Central memory CD4-positive, alpha-beta T cell (primary cell): Measurements from ENCODE around the gene CENPP.

Experiments
- DNase-seq: peaks from one replicate; pipeline ENCODE4 v3.0.0; 2022

CENPP gene

DNA sequence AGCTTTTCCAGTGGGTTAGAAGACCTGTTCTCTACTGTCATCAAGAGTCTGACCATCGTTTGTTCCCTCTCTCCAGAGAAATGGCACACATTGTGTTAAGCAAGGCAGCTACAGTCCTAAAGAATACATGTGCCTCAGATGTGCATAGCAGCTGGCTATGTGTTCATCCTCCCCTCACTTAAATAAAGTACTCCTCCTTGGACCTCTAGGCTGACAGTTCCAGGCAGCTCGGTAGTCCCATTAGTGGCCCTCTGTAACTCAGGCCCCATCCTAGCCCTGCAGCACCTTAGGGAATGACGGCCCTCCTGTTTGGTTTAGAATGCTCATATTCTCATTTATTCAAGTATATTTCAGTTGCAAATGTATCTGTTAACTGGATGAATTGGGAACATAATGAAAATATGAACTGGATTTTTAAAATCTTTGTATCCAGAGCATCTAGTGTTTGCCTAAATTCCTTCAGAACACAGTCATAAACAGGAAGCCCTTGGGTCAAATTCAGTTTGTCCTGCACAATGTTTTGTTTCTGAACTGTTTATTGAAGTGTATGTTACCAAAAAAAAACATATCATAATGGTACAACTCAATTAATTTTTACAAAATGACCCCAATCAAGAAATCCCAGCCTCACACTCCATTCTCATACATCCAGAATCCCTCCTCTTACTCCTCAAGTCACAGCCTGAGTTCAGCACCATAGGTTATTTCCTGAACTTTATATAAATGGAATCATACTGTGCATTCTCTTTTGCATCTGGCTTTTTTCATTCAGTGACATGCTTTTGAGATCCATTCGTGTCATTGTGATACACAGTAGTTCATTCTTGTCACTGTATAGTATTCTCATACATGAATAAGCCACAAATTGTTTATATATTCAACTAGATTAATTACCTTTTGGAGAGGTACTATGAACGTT, 158.1 kb downstream of the CENPP start:
- DNase-seq = no peak

DNA sequence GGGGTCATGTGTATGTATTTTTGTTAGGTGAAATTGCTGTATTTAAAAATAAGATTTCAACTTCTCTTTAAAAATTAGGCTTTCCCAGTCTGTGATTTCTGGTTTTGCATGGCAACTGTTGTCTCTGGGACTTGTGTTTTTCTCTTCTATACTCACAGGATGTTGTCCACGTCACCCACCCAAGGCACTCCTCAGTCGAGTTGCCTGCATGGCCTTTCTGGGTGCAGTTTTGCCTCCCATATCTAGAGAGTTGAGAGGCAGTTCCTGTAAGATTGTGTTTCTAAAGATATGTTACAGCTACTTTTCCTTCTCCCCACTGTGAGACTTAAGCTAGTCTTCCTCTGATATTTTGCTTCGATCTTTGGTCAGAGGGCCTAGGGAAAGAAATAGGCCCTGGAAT, 158.8 kb downstream of the CENPP start:
- no peak for DNase-seq

DNA sequence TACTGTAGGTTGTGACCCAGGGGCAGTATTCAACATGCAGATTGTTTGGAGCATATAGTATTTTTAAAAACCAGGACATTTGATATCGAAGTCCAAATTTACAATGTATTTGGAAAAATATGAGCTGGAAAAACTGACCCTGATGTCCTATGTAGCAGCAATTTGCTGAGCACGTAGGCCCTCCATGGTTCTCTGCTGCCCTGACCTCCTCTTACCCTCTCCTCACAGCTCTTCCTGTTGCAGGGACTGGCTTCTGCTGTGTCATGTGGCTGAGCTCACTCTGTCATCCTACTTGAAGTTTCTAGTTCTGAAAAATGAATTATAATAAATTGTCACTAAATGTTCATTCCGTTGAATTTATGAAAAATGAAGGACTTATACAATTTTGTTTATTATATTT, 160.6 kb downstream of the CENPP start:
- no peak for DNase-seq

DNA sequence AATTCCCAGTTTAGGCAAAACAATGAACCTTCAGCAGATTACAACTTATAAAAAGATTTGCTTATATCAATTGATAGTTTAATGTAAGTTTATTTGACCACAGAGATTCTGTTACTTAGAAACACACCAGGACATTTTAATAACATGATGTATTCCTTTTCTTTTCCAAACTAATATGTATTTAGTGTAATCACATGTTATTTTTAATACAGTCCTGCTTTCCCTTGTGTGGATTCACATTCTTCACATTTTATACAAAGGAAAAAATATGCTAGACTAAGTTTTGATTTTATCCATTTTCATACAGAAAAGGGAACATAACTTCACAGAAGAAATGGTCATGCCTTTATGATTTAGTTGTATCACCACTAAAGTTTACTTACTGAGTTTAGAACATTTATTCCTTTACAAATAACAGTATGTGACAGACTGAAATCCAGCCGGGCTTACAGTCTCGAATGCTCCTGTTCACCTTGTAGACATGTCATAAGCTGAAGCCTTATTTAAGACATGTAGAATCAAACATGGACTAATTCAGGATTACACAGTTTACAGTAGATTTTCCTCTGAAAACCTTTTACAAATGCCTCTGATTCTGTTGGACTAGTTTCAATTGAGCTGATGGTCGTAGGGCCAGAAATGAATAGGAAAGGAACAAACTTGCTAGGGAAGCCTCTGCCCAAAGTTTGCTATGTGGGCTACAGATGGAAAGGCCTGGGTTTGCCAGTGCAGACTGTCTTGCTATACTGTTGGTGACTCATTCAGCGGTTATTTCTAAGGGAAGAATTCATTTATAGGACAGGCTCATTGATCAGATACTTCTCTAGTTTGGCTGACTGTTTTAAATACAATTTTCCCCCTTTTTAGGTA, 163.2 kb downstream of the CENPP start:
- DNase-seq = no peak

DNA sequence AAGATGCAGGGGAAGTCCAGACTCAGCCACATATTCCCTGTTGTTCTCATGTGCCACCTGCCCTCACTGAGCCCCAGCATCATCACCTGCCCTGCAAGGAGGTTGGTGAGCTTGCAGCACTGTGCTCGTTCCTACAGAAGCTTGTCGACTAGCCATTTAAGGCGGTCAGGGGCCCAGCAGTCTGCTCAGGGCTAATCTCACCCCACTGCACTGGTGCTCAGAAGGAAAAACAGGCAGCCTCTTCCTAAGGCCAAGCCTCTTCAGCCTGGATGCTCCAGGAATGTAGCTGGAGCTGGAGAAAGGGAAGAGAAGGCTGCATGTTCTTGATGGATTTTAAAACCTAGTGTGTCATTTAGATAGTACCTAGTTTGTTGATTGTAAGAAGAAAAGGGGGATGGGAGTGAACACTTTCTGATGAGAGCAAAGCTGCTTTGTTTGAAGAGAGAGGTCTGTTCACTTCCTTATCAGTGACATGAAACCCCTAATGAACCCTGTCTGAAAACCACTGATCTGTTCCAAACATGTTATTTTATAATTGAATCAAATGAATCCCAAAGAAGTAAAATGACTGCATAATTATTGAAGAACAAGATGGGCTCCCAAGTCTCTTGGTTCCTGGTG, 167.1 kb downstream of the CENPP start:
- no peak for DNase-seq

DNA sequence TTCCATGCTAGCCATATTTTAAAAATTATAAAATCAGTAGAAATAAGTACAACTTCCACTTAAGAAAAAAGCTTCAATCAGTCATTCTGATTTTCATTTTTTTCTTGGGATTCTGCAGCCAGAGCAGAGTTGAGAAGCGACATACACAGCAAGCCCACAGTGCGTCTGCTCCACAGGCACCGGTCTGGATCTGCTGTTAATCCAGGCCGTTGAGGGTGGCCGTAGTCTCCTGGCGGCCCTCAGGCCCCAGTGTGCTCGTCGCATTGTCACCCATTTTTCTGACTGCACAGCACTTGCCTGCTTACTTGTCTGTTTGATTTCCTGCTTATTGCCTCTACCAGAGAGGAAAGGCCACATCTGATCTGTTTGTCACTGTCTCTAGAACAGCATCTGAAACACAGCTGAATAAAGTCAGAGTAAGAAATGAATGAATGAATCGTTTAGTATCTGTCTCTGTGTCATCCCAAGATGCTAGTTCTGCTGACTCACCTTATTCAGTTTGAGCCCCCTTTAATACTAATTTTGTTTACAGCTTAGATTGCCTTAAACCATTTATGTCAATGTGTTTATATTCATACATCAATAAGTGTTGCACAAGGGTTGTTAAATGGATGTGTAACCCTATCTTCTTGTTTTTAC, 168.1 kb downstream of the CENPP start:
- DNase-seq = no peak

DNA sequence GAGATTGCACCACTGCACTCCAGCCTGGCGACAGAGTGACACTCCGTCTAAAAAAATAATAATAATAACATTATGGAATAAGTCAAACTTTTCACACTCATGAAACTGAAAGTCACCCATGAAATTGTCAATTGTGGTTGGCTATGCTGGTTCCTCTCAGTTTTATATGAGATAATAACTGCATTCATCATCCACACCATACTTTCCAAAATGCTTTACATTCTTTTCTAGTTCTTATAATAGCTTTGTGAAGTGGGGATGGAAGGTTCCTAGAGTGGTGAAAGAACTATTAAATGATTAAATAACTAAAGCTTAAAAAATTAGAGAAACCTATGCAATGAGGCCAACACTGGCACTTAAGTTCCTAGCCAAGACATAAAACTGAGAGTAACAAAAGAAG, 169.1 kb downstream of the CENPP start:
- DNase-seq = no peak

DNA sequence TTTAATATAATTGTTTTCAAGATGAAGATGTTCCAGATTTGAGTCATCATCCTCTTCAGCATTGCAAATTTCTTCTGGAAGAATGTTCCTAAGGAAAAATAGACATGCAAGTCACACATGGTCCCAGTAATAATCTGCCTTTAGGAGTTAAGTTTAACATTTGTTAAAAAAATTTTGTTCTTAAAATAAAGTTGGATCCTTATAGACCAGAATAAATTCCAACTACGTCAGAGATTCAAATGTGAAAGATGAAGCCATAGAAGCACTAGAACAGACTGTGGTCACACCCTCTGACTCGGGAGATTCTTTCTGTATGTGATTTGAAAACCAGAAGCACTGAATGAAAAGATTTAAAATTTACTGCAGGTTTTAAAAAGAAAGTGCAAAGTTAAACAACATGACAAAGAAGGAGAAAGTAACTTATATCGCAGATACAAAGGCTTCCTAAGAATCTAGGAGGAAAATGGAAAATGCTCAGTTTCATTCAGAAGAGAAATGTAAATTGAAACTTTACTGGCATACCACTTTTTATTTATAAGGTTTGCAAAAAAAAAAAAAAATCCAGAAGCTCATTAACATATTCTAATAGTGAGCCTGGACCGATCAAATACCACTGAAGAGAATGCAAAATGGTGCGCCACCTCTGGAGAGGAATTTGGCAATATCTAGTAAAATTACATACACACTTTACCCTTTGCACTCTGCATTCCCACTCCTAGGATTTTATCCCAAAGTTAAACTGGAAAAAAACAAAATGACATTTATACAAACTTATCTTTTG, 170.8 kb downstream of the CENPP start:
- DNase-seq = no peak

DNA sequence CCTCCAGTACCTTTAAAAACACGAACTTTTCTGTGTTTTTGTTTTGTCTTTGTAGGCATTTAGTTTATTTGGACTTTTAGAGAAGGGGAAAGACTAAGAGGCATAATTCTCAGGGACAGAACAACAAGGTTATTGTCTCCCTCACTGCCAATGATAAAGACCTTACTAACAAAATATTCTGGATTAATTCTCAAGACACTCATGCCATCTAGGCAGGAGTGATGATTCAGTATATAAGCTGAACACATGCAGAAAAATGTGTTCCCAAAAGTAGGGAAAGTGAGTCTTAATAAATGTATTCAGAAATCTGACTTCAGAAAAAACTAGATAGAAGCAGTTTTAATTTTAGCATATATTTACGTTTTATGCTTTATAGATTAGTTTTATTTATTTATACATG, 173.9 kb downstream of the CENPP start:
- DNase-seq = no peak

DNA sequence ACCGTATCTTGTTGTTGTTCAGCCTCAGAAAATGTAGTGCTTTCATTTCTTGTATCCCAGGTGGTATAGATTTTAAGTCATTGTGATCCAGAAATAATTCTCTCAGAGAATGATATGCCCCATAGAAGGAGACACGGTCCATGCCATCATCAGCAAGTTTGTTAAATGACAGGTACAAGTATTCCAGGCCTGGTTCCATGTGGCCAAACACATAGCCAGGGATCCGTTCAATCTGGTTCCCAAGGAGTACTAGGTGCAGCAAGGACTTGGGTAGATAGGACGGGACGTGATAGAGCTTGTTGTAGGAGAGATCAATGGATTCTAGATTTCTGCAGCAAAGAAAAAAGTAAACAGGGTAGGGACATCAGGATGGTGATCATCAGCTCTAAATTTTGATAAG, 175.0 kb downstream of the CENPP start:
- DNase-seq = no peak

DNA sequence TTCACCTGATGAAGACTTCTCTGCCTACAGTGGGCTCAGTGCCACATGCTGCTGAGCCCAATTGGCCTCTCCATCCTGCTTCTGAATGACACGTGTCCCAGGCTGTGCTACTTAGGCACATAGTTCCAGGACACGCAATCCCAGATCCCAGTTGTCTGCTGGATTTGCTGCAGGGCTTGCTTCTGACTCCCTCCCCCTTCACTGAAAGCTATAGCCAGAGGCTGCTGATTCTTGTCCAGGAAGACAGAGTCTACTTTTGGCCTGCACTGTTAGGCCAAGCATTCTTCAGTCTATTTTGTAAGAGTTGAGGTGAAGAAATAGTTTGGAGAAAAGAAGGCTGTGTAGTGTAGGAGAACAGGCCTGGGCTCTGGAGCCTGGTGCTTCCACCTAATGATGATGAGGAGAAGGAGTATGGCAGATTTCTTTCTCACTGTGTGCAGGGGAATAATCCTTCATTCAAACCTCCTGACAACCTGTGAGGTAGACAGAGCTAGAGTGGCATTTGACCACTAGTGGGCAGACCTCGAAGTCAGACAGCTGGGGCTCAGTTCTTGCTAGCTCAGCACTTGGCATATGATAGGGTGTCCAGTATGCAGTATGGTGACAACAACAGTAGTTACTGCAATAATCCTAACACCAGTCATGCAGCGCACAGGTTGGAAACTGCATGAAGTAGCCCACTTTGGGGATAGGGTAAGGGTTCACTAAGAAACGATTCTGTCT, 176.1 kb downstream of the CENPP start:
- no peak for DNase-seq

DNA sequence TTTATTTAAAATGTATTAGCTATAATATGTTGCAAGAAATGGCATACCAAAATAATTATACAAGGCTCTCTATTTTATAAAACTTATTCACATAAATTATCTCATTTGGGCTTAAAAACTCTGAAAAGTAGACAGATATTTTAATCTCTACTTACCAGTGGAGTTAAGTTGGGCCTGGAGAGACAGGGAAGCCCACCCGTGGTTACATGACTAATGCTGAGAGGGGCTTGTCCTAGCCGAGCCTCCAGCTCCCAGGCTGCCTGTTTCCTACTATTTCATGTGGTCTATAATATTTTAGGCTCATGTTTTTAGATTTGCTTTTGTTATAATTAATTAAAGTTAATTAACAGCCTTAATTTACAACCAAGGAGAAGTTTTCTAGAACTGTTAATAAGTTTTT, 177.4 kb downstream of the CENPP start:
- DNase-seq = no peak

DNA sequence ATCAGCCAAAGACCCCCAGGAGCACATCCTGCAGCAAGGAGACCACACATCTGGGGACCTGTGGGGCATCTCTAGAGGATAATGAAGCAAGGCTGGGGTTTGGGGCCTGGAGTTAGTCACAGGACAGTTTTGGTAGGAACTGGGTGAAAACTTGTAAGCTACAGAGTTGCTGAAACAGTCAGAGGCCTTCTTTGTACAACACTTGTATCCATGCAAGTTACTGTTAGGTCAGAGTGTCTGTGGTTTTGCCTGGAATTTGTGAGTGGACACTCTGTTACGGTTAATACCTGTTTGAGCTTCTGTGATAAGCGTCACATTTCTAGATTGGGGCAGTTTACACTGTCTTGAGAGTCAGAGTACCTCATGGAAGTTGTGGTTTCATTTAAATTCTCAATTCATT, 179.1 kb downstream of the CENPP start:
- no peak for DNase-seq

DNA sequence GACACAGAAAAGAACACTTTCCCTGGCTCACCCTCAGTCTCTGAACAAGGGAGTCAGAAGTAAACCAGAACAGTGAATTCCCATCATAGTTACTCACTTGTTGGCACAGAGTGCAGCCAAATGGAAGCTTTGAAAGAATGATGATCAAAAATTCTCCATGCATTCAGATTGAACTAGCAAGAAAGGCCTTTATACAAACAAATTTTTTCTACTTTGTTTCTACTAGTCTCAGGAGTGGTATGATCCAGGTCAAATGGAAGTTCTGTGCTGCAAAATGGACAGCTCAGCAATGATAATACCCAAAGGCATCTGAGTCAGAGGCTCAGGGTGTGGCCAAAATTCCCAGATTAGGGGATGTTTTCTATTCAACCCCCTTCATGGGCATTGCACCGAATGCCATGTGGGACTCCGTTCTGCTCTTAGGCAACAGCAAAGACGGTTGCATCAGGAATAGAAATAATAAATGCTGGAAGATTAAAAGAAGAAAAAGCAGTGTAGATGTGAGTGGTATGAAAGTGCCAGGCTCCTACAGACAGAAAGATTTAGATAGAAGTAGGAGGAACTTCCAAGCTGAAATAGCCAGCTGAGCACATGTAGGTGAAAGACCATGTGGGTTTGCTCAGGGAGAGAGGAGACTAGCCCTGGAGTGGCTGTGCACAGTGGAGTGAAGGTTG, 180.6 kb downstream of the CENPP start:
- no peak for DNase-seq

DNA sequence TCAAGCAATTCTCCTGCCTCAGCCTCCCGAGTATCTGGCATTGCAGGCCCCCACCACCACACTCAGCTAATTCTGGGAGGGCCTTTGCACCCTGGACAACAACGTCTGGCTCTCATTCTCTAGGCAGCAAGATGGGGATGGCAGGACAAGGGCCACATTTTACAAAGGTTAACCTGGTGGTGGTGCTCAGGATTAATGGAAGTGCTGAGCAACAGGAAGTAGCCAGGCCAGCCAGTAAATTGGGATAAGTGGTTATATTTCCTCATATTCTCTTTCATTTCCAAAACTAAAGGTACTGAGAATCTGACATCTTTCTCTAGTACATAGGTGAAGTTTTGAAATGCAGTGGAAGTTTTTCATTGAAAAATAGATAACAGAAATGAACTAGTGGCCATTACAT, 181.3 kb downstream of the CENPP start:
- DNase-seq = no peak

DNA sequence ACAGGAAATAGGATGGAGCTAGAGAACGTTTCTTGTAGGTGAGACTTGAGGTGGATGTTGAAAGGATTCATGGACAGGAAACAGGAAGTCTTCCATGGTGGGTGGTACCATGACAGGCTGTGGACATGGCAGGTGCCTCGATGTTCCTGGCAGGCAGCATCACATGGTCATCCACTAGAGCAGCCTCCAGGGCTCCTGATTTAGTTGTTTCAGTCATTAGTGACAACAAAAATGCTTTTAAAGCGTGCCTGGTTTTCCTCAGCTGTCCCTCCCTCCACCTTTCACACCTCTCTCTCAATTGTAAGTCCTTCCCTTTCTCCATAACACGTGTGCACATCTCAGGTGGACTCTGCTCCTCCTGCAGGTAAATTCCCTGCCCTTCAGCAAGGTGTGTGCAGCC, 181.7 kb downstream of the CENPP start:
- DNase-seq = no peak

DNA sequence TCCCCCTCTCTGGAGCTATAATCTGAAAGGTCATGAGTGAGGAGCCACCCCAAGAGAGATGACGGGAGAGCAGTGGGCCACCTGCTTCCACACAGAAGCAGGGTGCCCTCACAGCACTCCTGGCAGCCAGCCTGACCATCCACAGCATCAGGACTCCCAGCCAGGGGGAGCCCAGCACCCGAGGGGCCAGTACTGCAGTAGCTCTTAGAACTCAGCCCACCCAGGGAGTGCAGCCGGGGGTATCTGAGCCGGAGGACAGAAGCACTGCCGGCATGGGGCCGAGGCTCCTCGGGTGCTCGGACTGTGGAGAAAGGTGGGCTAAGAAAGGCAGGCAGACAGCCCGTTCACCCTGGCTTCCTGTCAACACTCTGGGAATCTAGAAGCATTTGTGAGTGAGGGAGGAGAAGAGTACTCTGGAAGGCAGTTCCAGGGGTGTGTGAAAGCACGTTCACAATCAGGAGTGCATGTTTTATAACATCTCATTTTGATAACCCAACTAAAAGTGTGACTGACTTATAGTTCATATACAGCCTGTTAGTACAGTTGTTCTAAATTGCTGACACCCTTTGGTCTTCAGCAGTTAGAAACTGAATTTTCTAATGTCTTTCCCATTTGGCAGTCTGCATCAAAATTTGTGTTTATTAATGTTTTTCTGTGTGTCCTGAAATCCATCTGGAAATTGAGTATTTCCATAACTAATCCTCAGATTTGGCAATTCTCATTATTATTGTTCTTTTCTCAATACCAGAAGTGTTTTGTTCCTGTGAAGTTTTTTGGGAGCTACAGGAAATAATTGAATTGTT, 182.5 kb downstream of the CENPP start:
- no peak for DNase-seq

DNA sequence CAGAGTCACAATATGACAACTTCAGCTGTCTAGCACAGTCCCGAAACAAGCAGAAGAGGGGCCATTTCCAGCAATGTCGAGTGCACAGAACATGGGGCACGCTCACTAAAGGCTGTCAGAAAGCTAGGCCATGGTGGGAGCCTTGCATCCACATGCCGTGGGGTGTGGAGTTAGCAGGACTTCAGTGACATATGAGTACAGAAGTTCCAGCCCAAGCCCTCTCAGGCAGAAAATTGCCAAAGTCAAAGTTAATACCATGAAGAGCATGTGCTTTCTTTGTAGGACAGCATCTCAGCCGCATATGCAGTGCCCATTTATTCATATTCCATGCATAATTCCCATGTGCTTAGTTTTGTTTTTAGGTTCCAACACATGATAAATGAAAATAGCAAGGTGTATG, 183.3 kb downstream of the CENPP start:
- no peak for DNase-seq

DNA sequence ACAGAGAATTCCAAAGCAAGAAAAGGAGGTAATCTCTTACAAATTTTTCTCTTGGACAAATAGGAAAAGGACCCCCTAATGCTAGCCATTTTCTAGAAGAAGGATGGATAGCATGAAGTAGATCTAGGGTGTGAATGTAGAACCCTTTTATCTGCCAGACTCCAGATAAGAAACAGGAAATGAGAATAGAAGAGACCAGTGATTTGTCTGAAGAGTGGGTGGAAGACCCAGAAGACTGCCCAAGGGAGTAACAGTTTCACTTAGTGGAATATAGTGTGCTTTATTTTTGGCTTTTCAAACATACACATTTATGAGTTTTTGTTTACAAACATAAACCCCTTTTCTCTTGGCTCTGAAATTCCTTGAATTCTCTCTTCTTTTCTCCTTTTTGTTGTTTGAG, 185.0 kb downstream of the CENPP start:
- DNase-seq = no peak

DNA sequence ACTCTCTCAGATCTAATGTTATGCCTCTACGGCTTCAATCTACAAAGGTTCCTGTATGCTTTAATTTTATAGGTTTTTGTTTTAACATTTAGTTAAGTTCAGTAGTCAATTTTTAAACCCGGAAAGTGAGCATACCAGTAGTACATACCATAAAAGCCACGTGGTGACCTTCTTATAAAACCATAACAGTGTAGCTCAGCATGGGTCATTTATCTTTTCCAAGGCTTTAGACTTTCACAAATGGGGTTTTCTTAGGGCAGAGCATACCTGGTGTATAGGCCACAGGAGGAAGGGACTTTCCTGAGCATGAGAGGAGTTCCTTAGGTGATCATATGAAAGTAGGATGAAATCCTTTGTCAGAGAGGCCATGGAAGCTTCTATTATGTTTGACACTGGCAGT, 186.9 kb downstream of the CENPP start:
- no peak for DNase-seq
